CD4-positive, alpha-beta T cell treated with Interleukin-10 for 1 hour (primary cell): ENCODE data around the gene ASTN1.

Experiments used
- DNase-seq: peaks from one replicate; pipeline ENCODE4 v3.0.0-alpha.2; 2020

Gene ASTN1

GRCh38 chr1:176864211-176864610 lies 300.3 kb downstream of the ASTN1 start:
- DNase-seq, result no peak

GRCh38 chr1:176863613-176864012 lies 300.9 kb downstream of the ASTN1 start:
- DNase-seq, result no peak

GRCh38 chr1:176858433-176858916 lies 306.0 kb downstream of the ASTN1 start:
- DNase-seq, result no peak

GRCh38 chr1:176857632-176858031 lies 306.9 kb downstream of the ASTN1 start:
- DNase-seq, result no peak

GRCh38 chr1:176854758-176855745 lies 309.5 kb downstream of the ASTN1 start:
- no peak for DNase-seq

- DNase-seq, result no peak
Observed at GRCh38 chr1:176854121-176854520, 310.4 kb downstream of the ASTN1 start.

GRCh38 chr1:176853503-176853902 lies 311.0 kb downstream of the ASTN1 start:
- DNase-seq, result no peak

- no peak for DNase-seq
Observed at GRCh38 chr1:176852124-176852523, 312.4 kb downstream of the ASTN1 start.

- DNase-seq, result no peak
Observed at GRCh38 chr1:176850871-176851270, 313.6 kb downstream of the ASTN1 start.

GRCh38 chr1:176849281-176849680 lies 315.2 kb downstream of the ASTN1 start:
- no peak for DNase-seq

- DNase-seq, result no peak
Observed at GRCh38 chr1:176847052-176847451, 317.5 kb downstream of the ASTN1 start.

GRCh38 chr1:176843352-176844297 lies 320.9 kb downstream of the ASTN1 start:
- DNase-seq, result no peak

- no peak for DNase-seq
Observed at GRCh38 chr1:176841238-176841637, 323.3 kb downstream of the ASTN1 start.

GRCh38 chr1:176839216-176839615 lies 325.3 kb downstream of the ASTN1 start:
- DNase-seq, result no peak

- no peak for DNase-seq
Observed at GRCh38 chr1:176838276-176838995, 326.1 kb downstream of the ASTN1 start.

- no peak for DNase-seq
Observed at GRCh38 chr1:176837708-176838107, 326.8 kb downstream of the ASTN1 start.

- no peak for DNase-seq
Observed at GRCh38 chr1:176831150-176831549, 333.4 kb downstream of the ASTN1 start.

GRCh38 chr1:176829261-176829660 lies 335.3 kb downstream of the ASTN1 start:
- DNase-seq, result no peak

GRCh38 chr1:176826265-176826664 lies 338.2 kb downstream of the ASTN1 start:
- DNase-seq, result no peak

GRCh38 chr1:176820391-176821031 lies 344.0 kb downstream of the ASTN1 start:
- no peak for DNase-seq

GRCh38 chr1:176816232-176816631 lies 348.3 kb downstream of the ASTN1 start:
- DNase-seq, result no peak

GRCh38 chr1:176815621-176816020 lies 348.9 kb downstream of the ASTN1 start:
- DNase-seq, result no peak
